ENCODE data around the gene PDHA1.

DNA sequence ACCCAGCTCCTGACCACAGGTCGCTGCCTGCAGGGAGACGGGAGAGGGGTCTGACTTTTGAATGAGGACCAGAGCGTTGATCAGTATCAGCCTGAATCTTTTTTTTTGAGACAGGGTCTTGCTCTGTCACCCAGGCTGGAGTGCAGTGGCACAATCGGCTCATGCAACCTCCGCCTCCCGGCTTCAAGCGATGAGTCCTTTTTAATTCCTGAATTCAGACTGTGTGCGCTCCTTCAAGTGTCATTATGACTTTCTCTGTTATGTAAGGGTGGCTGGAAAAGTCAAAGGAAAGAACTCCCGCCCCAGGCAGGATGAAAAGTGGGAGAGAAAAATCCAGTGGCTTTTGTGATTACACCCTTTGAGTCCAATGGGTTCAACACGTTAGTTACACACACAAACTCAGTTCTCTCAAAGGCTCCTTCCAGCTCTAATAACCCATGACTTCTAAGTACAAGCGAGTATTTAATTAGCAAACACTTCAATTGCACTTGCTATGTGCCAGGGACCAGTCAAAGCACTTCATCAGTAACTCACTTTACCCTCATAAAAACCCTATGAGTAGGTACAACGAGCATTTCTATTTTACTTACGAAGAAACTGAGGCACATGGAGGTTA lies 44.4 kb downstream of the PDHA1 start:
- TF ChIP-seq POLR2AphosphoS5 (IDR thresholded peaks at IDR 0.05) (no peak), POLR2A (IDR thresholded peaks at IDR 0.05) (no peak), EP300 (IDR thresholded peaks at IDR 0.05) (no peak)
- TF ChIP-seq, protein P1, sequence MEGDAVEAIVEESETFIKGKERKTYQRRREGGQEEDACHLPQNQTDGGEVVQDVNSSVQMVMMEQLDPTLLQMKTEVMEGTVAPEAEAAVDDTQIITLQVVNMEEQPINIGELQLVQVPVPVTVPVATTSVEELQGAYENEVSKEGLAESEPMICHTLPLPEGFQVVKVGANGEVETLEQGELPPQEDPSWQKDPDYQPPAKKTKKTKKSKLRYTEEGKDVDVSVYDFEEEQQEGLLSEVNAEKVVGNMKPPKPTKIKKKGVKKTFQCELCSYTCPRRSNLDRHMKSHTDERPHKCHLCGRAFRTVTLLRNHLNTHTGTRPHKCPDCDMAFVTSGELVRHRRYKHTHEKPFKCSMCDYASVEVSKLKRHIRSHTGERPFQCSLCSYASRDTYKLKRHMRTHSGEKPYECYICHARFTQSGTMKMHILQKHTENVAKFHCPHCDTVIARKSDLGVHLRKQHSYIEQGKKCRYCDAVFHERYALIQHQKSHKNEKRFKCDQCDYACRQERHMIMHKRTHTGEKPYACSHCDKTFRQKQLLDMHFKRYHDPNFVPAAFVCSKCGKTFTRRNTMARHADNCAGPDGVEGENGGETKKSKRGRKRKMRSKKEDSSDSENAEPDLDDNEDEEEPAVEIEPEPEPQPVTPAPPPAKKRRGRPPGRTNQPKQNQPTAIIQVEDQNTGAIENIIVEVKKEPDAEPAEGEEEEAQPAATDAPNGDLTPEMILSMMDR (IDR thresholded peaks at IDR 0.05), result no peak
